Breast epithelium (tissue), 3 donors: ENCODE measurements around the gene CCDC106.

Source experiments
- CTCF ChIP-seq, 3 donors: fragments of 450-650 bp; IDR thresholded peaks; one replicate each; pipeline ENCODE4 v1.5.1; 2016 to 2017; ENCODE audit warnings: antibody characterized with exemption in 3 of 3, mild to moderate bottlenecking in 3 of 3, moderate library complexity in 3 of 3
- POLR2A ChIP-seq: fragments of 450-650 bp; IDR thresholded peaks from one replicate; pipeline ENCODE4 v1.6.1; 2016; ENCODE audit warnings: antibody characterized with exemption, mild to moderate bottlenecking, moderate library complexity
- POLR2AphosphoS5 ChIP-seq, 3 donors: sonication (generic); formaldehyde crosslinking; IDR thresholded peaks; one replicate each; pipeline ENCODE4 v1.6.1; 2017; ENCODE audit warnings: antibody characterized with exemption in 3 of 3

DNA sequence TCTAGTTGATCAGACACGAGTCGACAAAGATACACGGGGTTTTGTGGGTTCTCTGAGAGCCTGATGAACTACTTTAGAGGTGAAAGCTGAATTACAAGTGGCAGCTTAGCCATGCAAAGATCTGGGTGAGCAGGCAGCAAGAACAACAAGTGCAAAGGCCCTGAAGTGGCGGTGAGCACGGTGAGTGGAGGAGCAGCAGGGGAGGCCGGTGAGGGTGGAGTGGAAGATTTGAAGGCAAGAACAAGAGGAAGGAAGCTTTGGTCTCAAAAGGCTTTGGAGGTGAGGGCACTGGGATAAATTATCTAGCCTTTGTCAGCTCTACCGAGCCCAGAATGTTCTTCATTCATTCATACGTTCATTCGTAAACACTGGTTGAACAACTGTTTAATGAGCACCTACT lies 41.2 kb upstream of the CCDC106 start:
- no peak for TF ChIP-seq POLR2A
- TF ChIP-seq CTCF (IDR thresholded peaks at IDR 0.05) = no peak
- TF ChIP-seq POLR2AphosphoS5 (IDR thresholded peaks at IDR 0.05) = no peak
